Glomerular visceral epithelial cell (primary cell): ENCODE results near the gene GPD1L.
A peak's percentile ranks its signal among the peaks of the same experiment; 100 is the strongest.

Source experiments
- DNase-seq: peaks from one replicate; pipeline ENCODE4 v3.0.0-alpha.2; 2016; ENCODE audit errors: extremely low spot score

Gene GPD1L

GRCh38 chr3:32136703-32137102, 30.3 kb downstream of the GPD1L start:
- DNase-seq: no peak

- DNase-seq: no peak
Measured at GRCh38 chr3:32137870-32138269, 31.4 kb downstream of the GPD1L start.

- DNase-seq: no peak
Measured at GRCh38 chr3:32138545-32139104, 32.2 kb downstream of the GPD1L start.

DNA sequence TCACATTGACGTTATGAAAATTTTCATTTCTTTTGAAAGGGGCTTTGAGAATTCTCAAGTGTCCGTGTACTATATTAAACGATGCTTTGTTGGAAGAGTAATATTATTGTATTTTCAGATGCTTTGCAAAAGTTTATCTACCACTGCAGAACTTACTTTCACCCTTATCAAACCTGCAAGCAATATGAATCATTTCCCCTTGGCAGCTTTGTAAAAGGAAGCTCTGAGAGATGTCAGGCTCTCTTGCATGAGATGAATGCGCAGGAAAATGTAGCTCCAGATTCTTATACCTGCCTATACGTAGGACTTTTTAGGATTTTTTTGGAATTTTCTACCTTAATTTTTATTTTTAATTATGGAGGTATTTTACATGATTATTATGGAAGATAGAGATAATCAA, 34.5 kb downstream of the GPD1L start:
- no peak for DNase-seq

DNA sequence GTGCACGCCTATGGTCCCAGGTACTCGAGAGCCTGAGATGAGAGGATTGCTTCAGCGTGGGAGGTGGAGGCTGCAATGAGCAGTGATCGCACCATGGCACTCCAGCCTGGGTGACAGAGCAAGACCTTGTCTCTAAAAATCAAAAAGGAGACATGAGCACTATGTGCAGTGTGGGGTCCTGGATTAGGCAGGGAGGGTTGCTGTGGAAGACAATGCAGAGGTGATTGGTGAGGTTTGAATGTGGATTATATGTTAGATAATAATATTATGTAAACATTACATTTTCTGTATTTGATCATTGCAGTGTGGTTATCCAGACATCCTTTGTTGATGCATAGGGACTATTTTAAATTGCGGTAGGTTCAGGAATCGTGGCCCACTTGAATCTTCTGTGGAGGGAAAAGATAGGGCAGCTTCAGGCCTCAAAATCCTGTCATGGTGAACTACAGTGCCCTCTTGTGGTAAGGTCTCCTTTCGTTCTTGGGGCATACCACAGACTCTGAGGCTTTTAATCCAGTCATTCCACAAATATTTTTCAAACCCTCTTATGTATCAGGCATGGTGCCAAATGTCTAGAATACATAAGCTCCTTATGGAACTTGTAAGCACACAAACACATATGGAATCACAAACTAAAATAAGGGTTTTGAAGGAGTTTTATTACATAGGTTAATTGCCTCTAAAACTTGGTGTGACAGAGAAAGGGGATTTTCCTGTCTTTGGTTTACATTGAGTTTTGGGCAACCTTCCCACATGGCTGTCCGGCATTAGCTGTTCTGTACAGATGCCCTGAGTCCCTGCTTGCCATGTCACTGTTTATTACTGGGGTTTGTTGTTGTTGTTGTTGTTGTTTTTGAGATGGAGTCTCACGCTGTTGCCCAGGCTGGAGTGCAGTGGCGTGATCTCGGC, 37.7 kb downstream of the GPD1L start:
- peak; percentile 86 for DNase-seq

- DNase-seq: no peak
Measured at GRCh38 chr3:32146746-32147211, 40.4 kb downstream of the GPD1L start.

GRCh38 chr3:32147509-32147908, 41.1 kb downstream of the GPD1L start:
- no peak for DNase-seq

DNA sequence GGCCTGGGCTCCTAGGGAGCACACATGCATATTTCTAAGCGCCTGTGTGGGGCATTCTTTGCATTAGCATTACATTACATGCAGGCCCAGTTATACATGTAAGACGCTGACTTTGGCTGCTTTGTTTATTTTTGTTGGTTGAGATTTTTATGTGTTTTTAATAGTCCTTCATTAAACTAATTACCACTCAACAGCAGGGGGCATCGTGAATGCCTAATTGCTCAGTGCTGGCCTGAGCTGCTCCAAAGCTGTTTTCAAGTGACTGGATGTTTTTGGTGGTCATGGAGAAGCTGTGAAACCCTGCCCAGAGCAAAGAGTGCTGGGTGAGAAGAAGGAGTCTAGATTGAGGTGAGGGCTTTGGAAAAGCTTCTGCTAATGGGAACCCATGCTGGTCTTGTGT, 41.5 kb downstream of the GPD1L start:
- DNase-seq: no peak

DNA sequence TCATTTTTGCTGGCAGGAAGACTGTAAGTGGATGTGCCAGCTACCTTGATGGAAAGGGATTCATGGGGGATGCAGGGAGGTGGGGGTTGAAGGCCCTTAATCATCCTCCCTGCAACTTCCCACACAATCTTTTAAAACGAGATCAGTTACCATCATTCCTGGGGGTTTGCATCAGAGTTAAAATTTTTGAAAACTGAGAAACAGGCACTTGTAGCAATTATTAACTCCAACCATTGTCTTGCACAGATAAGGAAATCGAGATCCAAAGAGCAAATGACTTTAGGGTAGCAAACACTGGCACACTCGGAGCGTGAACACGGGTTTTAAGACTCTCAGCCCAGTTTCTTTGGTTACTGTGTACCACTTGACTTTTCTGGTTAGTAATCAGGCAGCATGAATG, 41.9 kb downstream of the GPD1L start:
- DNase-seq: peak; percentile 3

DNA sequence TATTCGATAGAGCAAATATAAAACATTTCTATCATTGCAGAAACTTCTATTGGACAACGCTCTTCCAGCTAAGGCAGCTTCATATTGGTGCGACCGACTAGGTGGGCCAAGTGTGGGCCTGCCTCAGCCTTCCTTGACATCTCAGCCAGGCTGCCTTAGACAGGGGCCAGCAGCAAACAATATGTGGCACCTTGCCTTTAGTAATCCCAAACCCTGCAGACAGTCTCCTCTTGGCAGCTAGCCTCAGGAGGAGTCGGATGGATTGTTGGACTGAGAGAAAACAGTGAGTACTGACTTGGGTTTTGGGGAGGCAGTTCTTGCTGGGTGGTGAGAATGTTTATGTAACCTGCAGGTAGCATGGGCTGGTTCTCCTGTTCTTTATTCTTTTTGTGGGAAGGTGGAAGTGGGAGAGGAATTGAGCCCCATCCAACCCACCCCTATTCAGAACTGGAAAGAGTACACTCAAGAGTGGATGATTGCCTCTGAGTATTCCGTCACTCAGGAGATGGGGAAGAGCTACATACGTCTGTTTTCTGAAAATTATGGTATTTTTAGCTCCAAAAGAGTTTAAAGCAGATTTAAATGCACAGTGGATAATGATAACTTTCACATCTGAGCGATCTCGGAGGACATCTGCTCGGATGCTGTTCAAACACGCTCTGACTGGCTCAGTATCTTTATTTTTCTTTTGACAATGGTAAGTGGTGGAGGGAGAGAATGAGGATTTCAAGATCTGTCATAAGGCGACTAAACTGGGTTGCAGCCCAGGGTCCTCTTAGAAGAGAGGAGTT, 47.2 kb downstream of the GPD1L start:
- no peak for DNase-seq

DNA sequence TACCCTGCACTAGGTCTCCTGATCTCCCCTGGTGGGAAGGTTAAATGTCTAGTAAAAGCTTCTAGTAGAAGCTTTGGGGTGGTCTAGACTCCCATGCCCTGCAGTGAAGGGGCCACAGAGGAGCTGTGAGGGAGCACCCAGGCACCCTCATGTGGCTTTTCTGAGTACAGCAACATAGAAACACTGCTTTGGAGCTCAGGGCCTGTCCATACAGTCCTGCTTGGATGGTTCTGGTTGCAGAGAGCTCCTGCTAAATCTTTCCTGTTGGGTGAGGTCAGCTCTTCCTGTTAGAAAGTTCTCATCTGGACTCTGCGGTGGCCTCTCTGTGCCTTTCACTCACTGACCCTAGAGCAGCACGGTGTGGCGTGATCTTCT, 47.8 kb downstream of the GPD1L start:
- DNase-seq: no peak

DNA sequence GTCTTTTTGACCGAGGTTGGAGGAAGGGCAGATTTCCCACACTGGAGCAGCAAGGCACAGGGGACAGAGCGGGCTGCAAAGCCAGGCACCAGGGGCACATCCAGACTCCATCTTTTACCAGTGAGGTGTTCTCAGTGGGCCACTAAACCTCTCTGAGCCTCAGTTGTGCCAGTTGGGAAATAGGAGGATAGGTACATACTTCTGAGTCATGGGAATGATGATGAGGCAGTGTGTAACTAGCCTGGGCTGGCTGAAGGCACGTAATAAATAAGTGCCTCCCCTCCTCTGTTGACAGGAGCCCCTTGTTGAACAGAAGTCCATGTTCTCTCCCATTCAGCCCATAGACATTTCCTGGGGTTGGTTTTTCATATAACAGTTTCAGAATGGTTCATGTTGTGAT, 48.7 kb downstream of the GPD1L start:
- DNase-seq: no peak

DNA sequence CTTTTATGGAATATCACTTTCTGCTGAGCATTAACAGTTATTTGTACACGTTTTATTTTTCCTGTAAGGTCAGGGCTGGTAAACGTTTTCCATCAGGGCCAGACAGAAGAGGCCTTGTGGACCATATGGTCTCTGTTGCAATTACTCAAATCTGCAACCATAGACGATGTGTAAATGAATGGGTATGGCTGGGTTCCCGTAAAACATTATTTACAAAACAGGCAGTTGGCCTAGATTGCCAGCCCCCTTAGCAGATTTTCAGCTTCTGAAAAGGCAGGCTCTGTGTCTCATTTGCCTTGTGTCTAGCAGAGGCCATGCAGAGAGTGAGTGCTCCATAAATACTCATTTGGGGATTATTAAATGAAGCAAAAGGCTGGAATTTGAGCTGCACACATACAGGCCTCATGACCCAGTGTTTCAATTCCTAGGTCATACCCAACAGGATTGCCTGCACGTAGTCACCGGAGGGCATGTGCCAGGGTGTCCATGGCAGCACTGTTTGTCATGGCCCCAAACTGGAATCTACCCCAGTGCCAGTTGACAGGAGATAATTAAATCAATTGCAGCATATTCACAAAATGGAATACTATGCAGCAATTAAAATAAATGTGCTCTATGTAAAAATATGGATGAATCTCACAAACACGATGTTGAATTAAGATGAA, 51.3 kb downstream of the GPD1L start:
- DNase-seq: no peak

GRCh38 chr3:32160706-32161214, 54.3 kb downstream of the GPD1L start:
- DNase-seq: no peak

- no peak for DNase-seq
Measured at GRCh38 chr3:32165442-32165841, 59.0 kb downstream of the GPD1L start.

DNA sequence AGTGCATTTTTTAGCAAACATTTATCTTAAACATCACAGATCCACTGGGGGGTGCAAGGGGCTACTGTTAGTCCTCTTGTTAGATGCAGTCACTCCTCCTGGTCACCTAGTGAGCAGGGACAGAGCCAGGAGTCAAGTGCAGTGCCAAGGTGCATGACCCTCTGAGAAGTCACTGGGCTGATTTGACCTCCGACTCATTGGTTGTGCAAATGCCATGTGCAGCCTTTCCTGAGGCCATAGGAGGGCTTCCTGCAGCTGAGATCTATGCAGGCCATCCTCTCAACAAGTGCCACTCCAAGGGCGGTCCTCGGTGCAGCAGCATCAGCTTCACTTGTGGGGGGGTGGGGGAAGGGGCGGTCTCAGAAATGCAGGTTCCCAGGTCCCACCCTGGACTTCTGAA, 60.2 kb downstream of the GPD1L start:
- DNase-seq: no peak

GRCh38 chr3:32172420-32172819, 66.0 kb downstream of the GPD1L start:
- no peak for DNase-seq

- peak; percentile 61 for DNase-seq
Measured at GRCh38 chr3:32175607-32176197, 69.3 kb downstream of the GPD1L start.

DNA sequence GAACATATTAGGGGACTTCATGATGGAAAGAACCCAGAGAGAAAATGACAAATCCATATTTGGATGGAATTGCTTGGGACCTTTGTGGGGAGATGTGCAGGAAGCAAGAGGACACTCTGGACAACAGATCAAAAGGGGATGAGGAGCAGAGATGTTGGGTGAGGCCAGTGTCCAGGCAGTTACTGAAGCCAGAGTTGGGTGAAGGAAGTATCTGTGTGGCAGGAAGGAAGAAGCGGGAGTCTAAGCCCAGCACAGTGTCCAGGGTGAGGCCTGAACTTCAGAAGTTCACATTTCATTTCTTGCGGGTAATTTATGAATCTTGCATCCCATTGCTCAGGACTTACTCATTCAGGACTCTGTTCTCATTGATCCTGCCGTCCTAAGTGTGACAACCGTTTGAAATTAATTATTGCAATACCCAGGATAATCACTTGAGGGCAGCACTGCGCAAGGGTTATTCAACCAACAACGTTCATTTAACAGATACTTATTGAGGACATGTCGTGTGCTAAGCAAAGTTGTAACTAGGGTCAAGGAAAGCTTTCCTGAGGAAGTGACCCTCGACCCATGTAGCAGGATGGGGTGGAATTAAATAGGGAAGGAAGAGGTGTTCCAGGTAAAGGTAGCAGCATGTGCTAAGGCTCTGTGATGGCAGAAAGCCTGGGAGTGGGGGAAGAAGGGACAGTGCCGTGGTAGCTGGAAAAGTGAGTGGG, 70.7 kb downstream of the GPD1L start:
- DNase-seq: peak; percentile 75

GRCh38 chr3:32177702-32178198, 71.3 kb downstream of the GPD1L start:
- DNase-seq: peak; percentile 67
